PC-3 (cell line): ENCODE data around the gene REST.
"Not testable (repeated sequence)": the region's sequence is repeated elsewhere in the genome, so short reads cannot be mapped to it uniquely, and the experiment has no call there.

Source experiments
- CTCF ChIP-seq: fragments of 300-600 bp; sonication (generic); conservative IDR thresholded peaks from 2 replicates; pipeline ENCODE4 v1.5.1; 2017; ENCODE audit warnings: antibody characterized with exemption, low read depth, mild to moderate bottlenecking, low read length
- EZH2 ChIP-seq: fragments of 300-600 bp; sonication (generic); IDR thresholded peaks from one replicate; pipeline ENCODE4 v1.6.1; 2017; ENCODE audit warnings: antibody characterized with exemption, mild to moderate bottlenecking, low read length; ENCODE audit not compliant: unreplicated experiment
- EZH2phosphoT487 ChIP-seq: fragments of 300-600 bp; sonication (generic); IDR thresholded peaks from 2 replicates; pipeline ENCODE4 v1.6.1; 2018; ENCODE audit warnings: mild to moderate bottlenecking, antibody characterized with exemption, low read length, borderline replicate concordance

GRCh38 chr4:56897842-56898241 is 9.9 kb upstream of the REST start:
- not testable (repeated sequence) for TF ChIP-seq CTCF, EZH2phosphoT487, EZH2
